Stimulated activated CD4-positive, alpha-beta T cell treated with anti-CD3 and anti-CD28 coated beads, Interleukin-4, amount 100 ng/mL, for 48 hours (primary cell): Measurements from ENCODE around the gene ZNF385A.
"Not testable (repeated sequence)": the region's sequence is repeated elsewhere in the genome, so short reads cannot be mapped to it uniquely, and the experiment has no call there.

ENCODE experiments used
- DNase-seq, 2 donors: peaks; one replicate each; pipeline ENCODE4 v3.0.0-alpha.2; 2020; ENCODE audit warnings: low read depth in 2 of 2

ZNF385A gene

GRCh38 chr12:54356228-54356627 is 28.3 kb downstream of the ZNF385A start:
- no peak for DNase-seq

- no peak for DNase-seq
Observed at GRCh38 chr12:54355104-54355815, 29.3 kb downstream of the ZNF385A start.

GRCh38 chr12:54354271-54354670 is 30.3 kb downstream of the ZNF385A start:
- DNase-seq = not testable (repeated sequence)

- no peak for DNase-seq
Observed at GRCh38 chr12:54352891-54353874, 31.4 kb downstream of the ZNF385A start.

- DNase-seq = no peak
Observed at GRCh38 chr12:54352022-54352531, 32.5 kb downstream of the ZNF385A start.

- no peak for DNase-seq
Observed at GRCh38 chr12:54351341-54351740, 33.2 kb downstream of the ZNF385A start.

GRCh38 chr12:54350743-54351142 is 33.8 kb downstream of the ZNF385A start:
- no peak for DNase-seq

- DNase-seq = no peak
Observed at GRCh38 chr12:54349679-54350078, 34.9 kb downstream of the ZNF385A start.

- DNase-seq = no peak
Observed at GRCh38 chr12:54349036-54349435, 35.5 kb downstream of the ZNF385A start.

- no peak for DNase-seq
Observed at GRCh38 chr12:54341378-54342300, 42.9 kb downstream of the ZNF385A start.

GRCh38 chr12:54340846-54341245 is 43.7 kb downstream of the ZNF385A start:
- no peak for DNase-seq

GRCh38 chr12:54338698-54339296 is 45.7 kb downstream of the ZNF385A start:
- DNase-seq = no peak

GRCh38 chr12:54337854-54338650 is 46.5 kb downstream of the ZNF385A start:
- no peak for DNase-seq

GRCh38 chr12:54337280-54337842 is 47.2 kb downstream of the ZNF385A start:
- no peak for DNase-seq

GRCh38 chr12:54333420-54334034 is 51.0 kb downstream of the ZNF385A start:
- DNase-seq = no peak

GRCh38 chr12:54331461-54331860 is 53.1 kb downstream of the ZNF385A start:
- DNase-seq = no peak

GRCh38 chr12:54330442-54330841 is 54.1 kb downstream of the ZNF385A start:
- no peak for DNase-seq

GRCh38 chr12:54329759-54330158 is 54.8 kb downstream of the ZNF385A start:
- DNase-seq = no peak

- no peak for DNase-seq
Observed at GRCh38 chr12:54328595-54329337, 55.8 kb downstream of the ZNF385A start.
